ENCODE data around the gene ATP5MC2.
A peak's percentile ranks its signal among the peaks of the same experiment; 100 is the strongest.
"Not testable (repeated sequence)": the region's sequence is repeated elsewhere in the genome, so short reads cannot be mapped to it uniquely, and the experiment has no call there.

ATP5MC2 gene

DNA sequence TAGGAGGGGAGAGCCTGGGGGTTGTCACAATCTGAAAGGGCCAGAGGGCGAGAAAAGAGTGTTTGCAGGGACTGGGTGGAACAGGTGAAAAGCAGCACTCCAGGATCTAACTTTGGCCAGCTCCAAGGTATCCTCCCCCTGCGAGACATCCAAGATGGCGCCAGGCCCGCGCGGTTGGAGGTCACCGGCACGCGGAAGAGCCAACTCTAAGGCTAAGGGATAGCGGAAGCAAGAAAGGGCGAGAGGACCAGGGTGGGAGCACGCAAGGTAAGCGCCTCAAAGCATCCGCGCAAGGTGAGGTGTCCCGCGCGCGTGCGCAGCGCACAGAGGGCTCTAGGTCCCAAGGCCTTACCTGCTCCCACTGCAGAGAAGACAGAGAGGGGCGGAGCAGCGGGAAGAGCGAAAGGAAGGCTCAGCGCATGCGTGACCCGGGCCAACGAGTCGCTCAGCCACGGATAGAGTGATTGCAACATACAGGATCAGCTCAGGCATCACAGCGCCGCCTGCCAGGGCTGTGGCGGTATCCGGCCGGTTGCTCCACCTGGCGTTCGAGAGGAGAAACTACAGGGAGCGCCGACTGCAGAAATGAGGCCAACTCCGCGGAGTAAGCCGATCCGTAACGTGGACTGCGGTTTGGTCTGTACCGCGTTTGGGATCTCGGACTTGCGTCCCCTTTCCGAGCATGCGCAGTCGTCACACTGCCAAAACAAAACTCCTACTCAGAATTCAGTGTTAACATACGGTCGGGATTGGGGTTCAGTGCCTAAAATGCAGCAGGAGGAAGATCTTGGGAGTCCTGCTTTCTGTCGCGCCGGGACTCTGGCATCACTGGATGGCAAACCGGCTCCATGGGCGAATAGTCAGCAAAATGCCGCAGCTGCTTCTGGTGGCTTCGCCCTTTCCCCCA is at the start of gene ATP5MC2:
TSS of gene ATP5MC2 (minus strand) at position 383 of the 907 bp plus-strand sequence. CDS start 3,469 bp downstream, outside the sequence.
- peak; percentile 96 for DNase-seq

GRCh38 chr12:53722450-53723041 is 46.7 kb upstream of the ATP5MC2 start:
- no peak for DNase-seq

- DNase-seq: no peak
Observed at GRCh38 chr12:53720946-53721345, 45.1 kb upstream of the ATP5MC2 start.

DNA sequence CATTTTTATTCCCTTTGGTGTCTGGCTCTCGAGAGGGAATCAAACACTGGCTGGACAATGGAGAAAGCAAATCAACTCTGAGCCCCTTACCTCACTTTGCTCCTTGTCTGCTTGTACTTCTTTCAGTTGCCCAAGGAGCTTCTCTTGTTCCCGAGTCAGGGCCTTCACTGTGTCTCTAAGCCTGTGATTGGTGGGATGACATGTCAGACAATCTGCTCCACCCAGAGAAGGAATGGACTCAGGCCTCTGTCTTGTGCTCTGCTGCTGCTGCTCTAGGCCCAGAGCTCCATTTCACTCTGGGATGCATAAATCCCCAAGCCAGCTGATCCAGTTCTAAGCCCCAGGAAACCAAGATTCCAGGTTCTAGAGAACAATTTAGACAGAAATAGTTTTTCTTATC is 43.8 kb upstream of the ATP5MC2 start:
- DNase-seq: no peak

DNA sequence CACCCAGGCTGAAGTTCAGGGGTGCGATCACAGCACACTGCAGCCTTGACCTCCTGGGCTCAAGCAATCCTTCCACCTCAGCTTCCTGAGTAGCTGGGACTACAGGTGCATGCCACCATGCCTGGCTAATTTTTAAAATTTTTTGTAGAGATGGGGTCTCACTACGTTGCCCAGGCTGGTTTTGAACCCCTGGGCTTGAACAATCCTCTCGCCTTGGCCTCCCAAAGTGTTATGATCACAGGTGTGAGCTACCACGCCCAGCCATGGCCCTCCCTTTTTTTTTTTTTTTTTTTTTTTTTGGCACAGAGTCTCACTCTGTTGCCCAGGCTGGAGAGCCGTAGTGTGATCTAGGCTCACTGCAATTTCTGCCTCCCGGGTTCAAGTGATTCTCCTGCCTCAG is 42.7 kb upstream of the ATP5MC2 start:
- not testable (repeated sequence) for DNase-seq

- no peak for DNase-seq
Observed at GRCh38 chr12:53717319-53717718, 41.4 kb upstream of the ATP5MC2 start.

- DNase-seq: no peak
Observed at GRCh38 chr12:53714004-53714403, 38.1 kb upstream of the ATP5MC2 start.

GRCh38 chr12:53713516-53713915 is 37.6 kb upstream of the ATP5MC2 start:
- DNase-seq: no peak

GRCh38 chr12:53712059-53712643 is 36.3 kb upstream of the ATP5MC2 start:
- DNase-seq: no peak

- DNase-seq: no peak
Observed at GRCh38 chr12:53710091-53710490, 34.2 kb upstream of the ATP5MC2 start.

- DNase-seq: no peak
Observed at GRCh38 chr12:53709671-53710070, 33.8 kb upstream of the ATP5MC2 start.

GRCh38 chr12:53706080-53706479 is 30.2 kb upstream of the ATP5MC2 start:
- no peak for DNase-seq

- DNase-seq: no peak
Observed at GRCh38 chr12:53703756-53704155, 27.9 kb upstream of the ATP5MC2 start.

DNA sequence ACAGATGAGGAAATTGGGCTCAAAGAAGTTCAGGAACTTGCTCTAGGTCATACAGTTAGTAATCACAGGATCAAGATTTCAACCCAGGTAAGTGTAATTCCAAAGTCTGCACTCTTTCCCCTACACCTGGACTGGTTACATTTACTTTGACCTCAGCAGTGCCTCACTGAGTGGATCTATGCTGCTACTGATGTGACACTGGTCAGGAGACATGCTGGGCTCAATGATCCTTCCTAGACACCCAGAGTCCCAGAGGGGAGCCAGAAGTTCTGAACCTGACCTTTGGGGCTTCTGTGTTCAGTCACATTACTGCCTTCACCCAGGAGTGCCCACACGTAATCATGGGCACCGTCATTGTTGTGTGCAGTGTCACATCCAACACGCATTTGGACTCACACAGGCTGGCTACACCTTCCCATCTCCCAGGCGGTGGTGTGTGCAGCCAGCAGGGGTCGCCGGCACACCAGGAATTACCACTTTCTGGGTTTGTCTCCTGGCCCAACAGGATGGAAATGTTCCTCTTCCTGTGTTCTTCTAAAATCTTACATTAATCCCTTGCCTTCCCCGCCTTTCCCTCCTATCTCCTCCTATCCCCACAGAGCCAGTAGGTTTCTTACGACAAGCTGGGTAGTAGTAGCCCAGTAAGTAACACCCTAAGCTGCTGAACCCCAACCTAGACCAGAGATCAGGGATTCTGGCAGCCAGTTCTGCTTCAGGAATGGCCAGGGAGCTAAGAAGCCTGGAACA is 25.8 kb upstream of the ATP5MC2 start:
- DNase-seq: peak; percentile 66

DNA sequence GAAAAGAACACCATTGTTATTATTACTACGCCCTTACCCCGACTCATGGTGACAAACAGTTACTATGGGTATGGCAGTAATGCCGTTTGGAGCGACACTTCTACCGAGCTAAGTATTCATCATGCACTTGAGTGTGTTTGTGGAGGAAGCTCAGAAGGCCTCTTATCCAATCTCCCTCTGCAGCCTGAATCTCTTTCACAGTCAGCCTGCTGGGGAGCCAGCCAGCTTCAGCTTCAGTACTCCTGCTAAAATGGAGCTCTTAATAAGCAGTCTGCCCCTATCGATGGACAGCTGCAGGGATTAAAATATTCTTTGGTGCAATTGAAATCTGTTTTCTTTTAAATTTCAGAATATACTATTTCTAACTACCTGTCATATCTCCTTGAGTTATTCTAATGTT is 24.7 kb upstream of the ATP5MC2 start:
- no peak for DNase-seq

- DNase-seq: no peak
Observed at GRCh38 chr12:53699678-53700025, 23.8 kb upstream of the ATP5MC2 start.

DNA sequence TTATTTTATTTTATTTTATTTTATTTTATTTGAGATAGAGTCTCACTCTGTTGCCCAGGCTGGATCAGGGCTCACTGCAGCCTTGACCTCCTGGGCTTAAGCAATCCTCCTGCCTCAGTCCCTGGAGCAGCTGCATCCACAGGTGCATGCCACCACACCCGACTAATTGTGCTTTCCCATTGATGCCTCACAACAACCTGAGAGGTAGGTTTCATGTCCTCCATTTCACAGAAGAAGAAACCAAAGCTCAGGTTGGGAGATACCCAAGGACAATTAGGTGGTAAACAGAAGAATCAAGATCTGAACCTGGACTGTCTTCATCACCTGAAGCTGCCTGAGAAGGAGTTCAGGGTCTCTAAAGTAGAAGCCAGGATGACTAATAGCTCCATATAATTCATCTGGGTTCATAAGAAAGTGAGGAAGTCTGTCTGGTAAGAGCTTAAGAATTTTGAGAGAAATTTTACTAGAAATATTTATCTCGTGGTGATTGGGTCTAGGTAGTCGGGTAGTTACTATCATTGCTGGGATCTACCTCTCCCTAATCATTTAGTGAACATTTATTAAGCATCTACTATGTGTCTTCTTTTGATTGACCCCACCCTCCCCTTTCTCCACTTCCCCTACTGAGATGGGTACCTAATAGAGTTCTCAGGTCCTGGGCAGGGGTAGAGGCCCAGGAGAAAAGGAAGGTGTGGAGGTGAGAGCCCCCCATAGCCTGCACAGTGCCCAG is 23.2 kb upstream of the ATP5MC2 start:
- DNase-seq: no peak

DNA sequence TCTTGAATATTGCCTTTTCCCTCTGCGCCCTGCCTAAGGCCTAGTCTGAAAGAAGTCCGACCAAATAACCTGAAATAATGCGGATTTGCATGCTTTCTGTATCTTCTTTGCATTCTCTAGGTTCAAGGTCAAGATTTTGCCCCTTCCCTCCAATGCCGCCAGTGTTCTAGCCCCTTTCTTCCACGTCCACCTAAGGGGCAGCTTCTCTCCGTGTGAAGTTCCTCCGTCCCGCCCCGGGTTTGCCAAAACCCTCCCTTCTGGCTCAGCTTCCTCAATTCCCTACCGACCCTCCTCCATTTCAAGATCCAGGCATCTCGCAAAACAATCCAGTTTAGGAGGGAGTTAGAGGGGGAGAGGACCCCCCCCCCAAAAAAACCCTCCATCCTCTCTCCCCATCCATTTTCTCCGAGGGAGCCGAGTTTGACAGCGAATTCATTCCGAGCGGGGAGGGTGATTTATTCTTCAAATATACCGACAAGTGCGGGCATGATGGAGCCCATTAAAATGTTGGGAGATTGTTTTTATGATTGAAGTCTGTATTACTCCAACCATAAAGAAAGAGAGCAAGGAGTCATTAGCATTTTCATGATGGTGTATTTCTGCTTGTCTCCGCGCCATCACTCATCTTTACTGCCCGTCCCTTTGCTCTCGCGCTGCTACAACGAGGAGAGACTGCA is 20.9 kb upstream of the ATP5MC2 start:
- no peak for DNase-seq

DNA sequence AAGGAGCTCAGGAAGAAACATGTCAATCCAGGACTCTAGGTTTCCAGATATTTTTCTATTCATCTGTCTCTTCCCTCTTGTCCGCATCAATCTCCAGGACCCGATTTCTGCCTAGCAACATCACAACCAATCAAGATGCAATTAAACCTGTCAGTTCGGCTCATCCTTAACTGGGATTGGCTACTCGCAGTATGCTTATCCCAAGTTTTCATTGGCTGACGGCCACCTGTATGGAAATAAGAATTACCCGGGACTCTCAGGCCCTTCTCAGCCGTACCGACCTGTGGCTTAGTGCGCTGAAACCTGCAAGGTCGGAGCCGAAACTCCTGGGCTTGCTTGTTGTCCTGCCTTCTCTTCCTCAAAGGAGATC is 20.4 kb upstream of the ATP5MC2 start:
- no peak for DNase-seq

- peak; percentile 18 for DNase-seq
Observed at GRCh38 chr12:53695152-53696145, 19.6 kb upstream of the ATP5MC2 start.

DNA sequence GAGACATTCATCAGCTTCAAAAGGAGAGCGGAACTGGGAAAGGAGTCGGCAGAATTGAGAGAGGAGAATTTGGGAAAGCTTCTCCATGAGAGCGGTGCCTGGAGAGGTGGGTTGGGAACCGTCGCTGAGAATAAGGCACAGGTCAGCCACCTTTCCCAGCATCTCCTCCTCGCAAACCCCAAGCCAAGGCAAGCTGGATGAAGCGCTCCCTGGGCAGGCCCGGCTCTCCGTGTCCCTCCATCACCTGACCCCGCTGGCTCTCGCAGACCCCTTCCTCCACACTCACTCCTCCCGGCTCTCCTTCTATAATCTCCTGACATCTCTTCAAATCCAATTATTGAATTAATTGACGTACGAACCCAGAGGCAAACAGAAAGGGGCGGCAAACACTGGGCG is 18.9 kb upstream of the ATP5MC2 start:
- DNase-seq: no peak

Measured in activated CD4-positive, alpha-beta T cell treated with anti-CD3 and anti-CD28 coated beads for 1 hour (primary cell).